Stimulated activated naive CD4-positive, alpha-beta T cell treated with Interleukin-2 at 50 U/mL for 16 hours (primary cell): Measurements from ENCODE around the gene WDR33.

Experiments used
- DNase-seq: peaks from one replicate; lab custom pipeline; 2025; lab: John Stamatoyannopoulos, UW

Gene WDR33

DNA sequence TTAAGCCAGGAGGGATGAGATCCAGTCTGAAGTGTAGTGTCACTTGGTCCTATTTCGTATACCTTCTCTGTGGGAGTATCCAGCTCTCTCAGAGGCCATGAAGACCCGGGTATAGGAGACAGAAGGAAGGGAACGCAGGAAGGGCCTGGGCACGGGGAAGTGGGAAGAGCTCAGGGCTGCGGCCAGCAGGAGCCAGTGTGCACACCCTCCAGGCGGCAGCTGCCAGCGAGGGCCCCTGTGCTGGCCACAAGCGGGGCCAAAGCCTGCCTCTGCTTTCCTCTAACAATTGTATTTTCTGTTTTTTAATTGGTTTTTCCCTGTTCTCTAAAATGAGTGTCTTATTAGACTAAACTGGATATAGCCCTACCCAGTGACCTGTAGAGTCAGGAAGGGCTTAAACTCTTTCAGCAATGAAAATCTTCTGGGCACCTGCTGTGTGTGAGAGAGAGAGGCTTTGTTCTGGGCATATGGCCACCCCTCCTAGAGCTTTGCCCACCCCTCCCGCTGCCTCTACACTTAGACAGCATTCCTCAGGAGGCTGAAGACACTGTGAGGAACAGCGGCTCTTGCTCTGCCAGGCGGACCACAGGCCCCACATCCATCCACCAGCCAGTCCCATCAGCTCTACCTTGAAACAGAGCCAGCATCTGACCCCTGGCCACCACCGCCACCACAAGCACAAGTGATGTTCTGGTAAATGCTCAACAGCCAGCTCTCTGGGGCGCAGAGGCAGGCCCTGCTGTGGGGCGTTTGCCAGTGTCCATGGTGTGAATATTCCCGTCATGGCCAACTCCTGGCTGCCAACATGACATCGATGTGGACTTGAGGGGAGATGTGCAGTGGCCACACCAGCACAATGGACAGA, 155.5 kb downstream of the WDR33 start:
- no peak for DNase-seq

DNA sequence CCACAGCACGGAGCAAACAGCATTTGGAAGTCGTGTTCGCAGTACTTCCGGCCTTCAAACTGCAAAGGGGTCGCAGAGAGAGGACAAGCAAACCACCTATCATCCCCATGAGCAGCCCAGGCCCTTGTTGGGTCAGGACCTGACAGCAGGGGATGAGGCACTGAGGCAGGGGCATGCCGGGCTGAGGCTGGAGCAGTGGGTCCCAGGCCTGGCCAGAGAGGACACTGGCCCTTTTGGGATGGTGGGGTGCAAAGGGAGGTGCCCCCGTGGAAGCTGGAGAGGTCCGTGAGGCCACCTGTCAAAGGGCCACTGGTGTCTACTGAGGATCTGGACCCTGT, 156.2 kb downstream of the WDR33 start:
- DNase-seq = no peak

DNA sequence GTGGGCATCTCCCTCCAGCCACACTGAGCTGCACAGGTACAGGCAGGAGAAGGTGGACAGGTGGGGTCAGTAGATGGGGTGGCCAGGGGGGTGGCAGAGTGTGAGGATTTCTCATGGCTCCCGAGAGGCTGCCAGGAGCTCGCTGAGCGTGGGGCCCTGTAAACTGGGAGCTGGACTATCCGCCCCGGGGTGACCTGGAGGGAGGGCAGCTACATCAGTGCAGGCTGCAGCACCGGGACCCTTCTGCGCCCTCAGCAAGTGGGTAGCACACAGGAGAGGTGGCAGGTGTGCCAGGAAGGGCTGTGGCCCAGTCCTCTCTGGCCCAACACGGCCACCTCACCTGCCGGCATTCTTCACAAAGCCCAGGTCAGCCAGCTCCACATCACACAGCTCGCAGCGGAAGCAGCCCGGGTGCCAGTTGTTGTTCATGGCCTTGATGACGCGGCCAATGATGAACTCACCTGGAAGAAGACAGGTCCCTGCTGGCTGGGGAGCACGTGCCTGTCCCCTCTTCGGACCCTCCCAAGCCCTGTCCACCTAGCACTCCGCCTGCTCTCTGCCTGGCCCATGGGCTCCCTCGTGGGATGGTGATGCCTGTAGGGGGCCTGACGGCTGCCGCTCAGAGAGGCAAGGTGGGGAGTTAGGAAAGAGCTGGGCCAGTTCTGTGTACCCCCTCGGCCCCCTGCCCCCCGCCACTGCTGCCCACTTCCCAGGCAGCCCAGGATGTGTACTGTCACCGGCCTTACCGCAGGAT, 156.7 kb downstream of the WDR33 start:
- DNase-seq = no peak

DNA sequence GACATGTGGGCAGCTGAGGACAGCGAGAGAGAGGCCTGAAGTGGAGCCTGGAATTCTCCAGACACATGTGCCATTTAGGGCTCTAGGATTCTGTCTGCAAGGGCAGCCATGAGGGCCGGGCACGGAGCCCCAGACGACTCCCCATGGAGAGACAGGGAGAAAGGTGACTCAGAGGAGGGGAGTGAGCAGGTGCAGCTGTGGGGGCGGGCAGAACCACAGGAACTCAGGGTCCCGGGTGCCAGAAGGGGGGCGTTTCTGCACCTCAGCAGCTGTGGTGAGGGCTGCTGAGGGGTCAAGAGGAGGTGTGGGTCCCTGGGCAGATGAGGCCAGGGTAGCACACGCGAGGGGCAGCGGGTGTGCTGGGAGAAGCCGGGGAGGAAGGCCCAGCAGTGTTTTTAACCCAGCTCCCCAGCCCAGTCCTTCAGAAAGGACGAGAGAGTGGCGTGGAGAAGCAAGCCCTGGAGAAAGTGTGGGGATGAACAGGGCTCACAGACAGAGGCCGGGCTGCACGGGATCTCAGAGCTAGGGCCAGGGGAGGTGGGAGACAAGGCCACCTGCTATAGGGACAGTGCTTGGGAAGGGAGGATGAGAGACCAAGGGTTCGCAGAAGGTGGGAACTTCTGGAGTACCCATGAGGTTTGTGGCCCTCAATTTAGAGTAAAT, 157.4 kb downstream of the WDR33 start:
- no peak for DNase-seq

DNA sequence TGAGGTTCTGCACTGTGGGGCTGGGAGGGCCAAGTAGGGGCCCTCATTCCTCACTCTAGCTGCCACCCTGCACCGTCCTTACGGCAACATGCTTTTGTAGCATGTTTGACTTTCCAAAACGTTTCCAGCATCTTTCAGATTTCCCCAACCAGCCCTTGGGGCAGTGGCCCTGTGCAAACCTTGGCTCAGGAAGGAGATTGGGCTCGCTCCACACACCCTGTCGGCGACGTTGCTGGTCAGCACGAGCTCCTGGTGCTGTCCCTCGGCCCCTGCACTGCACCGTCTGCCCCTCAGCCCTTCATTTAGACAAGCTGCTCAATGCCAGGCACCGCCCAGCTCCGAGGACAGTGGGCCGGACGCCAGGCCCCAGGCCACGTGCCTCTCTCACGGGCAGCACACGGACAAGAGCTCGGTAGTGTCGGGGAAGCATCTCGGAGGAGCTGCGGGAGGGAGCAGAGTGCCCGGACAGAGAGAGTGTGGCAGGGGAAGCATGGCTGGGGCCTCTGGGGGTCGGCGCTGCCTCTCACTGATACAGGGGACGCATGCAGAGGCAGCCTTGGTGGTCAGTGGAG, 158.1 kb downstream of the WDR33 start:
- no peak for DNase-seq

DNA sequence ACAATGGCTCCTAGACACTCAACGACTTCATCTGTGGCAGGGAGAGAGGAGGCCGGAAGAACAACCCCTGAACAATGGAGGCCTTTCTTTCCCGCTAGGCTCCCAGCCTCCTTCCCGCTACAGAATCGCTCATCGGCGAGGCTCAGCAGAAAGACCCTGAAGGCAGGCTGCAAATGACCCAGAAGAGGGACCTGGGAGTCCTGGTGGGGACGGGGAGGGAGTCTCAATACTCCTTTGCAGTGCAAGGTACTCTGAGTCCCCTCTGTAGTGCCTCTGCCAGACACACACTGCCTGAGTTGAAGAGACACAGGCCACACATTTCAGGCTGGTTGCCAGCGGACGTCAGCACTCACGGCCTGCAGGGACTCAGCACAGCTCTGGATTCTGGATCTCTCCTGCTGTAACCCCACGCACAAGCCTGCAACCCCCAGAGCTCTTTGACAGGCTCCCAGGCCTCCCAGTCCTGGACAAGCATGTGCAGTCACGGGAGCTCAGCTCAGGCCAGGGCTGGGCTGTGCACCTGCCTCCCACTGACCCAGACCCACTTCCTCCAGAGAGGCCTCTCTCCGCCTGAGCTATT, 158.9 kb downstream of the WDR33 start:
- no peak for DNase-seq

DNA sequence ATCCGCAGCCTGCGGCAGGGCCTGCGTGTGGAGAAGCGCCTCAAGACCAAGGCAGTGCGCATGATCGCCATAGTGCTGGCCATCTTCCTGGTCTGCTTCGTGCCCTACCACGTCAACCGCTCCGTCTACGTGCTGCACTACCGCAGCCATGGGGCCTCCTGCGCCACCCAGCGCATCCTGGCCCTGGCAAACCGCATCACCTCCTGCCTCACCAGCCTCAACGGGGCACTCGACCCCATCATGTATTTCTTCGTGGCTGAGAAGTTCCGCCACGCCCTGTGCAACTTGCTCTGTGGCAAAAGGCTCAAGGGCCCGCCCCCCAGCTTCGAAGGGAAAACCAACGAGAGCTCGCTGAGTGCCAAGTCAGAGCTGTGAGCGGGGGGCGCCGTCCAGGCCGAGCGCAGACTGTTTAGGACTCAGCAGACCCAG, 159.6 kb downstream of the WDR33 start:
- no peak for DNase-seq
